Activated naive CD4-positive, alpha-beta T cell treated with anti-CD3 and anti-CD28 coated beads, Interleukin-2, amount 50 U/mL, for 24 hours (primary cell): ENCODE results near the gene PGS1.

Experiments used
- H3K27ac Mint-ChIP-seq: one replicate; pipeline ENCODE4 v1.8.0; 2021; ENCODE audit warnings: mild to moderate bottlenecking, mixed read lengths
- H3K27me3 Mint-ChIP-seq: one replicate; pipeline ENCODE4 v1.8.0; 2021; ENCODE audit warnings: mixed read lengths
- H3K36me3 Mint-ChIP-seq: one replicate; pipeline ENCODE4 v1.8.0; 2021; ENCODE audit warnings: mixed read lengths
- H3K4me1 Mint-ChIP-seq: one replicate; pipeline ENCODE4 v1.8.0; 2021; ENCODE audit warnings: mixed read lengths
- H3K4me3 Mint-ChIP-seq: one replicate; pipeline ENCODE4 v1.8.0; 2021; ENCODE audit warnings: mild to moderate bottlenecking, mixed read lengths
- H3K9me3 Mint-ChIP-seq: one replicate; pipeline ENCODE4 v1.8.0; 2021; ENCODE audit warnings: mixed read lengths

Gene PGS1

DNA sequence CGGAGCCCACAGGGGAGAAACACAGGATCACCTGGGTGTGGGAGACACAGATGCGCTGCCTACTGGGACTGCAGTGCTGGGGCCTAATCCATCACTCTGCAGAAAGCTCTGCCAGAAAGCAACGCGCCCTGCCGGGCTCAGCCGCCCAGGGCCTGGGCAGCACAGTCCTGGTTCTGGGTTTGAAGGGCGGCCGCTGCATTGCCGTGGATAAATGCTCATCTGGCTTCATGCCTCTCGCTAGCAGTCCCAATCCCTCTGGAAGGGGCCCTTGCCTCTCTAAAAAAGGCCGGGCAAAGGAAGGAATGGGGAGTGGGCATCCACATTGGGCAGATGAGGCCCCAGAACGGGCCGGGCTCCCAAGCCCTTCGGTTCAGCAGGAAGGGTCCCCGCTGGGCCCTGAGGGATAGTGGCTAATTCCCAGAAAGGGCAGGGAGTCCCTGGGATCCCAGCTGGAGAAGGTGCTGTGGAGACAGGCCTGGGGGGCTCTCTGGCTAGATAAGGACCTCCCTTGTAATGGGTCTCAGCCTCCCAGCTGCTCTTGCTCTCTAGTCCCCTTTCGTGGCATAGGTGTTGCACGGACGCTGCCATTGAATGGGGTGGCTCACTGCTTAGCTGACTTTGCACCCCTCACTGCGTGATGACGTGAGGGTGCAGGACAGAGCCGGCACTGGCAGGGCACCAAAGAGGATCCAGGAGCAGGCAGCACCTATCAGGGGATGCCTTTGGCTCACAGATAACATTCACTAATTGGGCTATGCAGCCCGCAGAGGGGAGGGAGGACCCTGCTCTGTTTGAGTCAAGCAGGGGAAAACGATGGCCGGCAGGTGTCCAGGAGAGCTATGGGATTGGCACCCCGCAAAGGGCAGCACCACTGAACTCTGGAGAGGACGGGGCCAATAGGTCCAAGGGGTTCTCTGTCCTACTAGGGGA lies 88.6 kb downstream of the PGS1 start:
- peak overlapping the region; percentile 1 for H3K27ac Mint-ChIP-seq
- H3K27me3 Mint-ChIP-seq: no peaks in the 10 kb centered on the region
- H3K9me3 Mint-ChIP-seq: no peaks in the 10 kb centered on the region
- no peaks in the 10 kb centered on the region for H3K4me1 Mint-ChIP-seq
- no peak overlapping the region for H3K4me3 Mint-ChIP-seq
- H3K36me3 Mint-ChIP-seq: no peaks in the 10 kb centered on the region

DNA sequence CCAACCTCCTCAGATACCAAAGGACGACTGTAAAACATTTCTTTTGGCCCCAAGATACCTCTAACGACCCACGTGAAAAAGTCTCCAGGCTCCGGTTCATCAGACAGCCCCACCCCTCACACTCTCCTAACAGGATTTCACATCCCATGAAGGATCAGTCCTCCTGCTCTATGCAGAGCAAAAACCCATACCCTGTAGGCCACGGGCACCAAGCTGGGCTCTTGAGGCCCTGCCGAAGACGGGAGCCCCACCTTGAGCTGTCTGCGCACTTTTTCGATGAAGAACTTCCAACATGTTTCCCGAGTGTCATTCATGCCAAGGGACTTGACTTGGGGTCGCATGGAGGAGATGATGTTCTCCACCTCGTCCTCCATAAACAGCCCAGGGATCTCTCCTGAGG lies 89.9 kb downstream of the PGS1 start:
- no peaks in the 10 kb centered on the region for H3K9me3 Mint-ChIP-seq
- no peaks in the 10 kb centered on the region for H3K4me1 Mint-ChIP-seq
- H3K27ac Mint-ChIP-seq: no peak overlapping the region
- H3K27me3 Mint-ChIP-seq: no peaks in the 10 kb centered on the region
- no peak overlapping the region for H3K4me3 Mint-ChIP-seq
- no peaks in the 10 kb centered on the region for H3K36me3 Mint-ChIP-seq

DNA sequence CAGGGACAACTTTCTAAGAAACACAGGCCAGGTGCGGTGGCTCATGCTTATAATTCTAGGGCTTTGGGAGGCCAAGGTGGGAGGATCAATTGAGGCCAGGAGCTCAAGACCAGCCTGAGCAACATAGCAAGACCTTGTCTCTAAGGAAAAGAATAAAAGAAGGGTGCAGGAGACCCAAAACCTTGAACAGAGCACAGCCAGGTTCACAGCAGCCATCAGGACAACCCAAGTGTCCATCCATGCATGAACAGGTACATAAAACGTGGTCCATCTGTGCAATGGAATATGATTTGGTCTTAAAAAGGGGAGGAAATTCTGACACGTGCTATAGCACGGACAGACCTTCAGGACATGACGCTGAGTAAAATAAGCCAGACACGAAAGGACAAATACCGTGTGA lies 91.0 kb downstream of the PGS1 start:
- Mint-ChIP-seq H3K4me3 (no peak overlapping the region), H3K27ac (no peak overlapping the region), H3K27me3 (no peaks in the 10 kb centered on the region), H3K36me3 (no peaks in the 10 kb centered on the region), H3K9me3 (no peaks in the 10 kb centered on the region), H3K4me1 (no peaks in the 10 kb centered on the region)

DNA sequence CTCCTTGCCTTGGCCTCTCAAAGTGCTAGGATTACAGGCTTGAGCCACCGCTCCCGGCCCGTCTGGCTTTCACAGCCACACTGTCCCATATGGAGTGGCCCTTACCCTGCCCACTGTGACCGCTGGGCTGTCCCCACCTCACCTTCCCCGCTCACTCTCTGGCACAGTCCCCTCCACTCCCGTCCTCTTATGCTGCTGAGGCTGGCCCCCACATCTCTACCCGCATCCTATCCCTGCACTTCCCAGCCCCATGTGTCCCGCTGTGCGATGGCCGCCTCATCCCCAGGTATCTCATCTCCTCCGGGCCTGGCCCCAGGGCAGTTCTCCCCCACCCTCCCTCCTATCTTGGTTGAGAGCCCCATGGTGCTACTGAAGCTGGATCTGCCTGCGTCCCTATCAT lies 93.2 kb downstream of the PGS1 start:
- H3K27me3 Mint-ChIP-seq: no peaks in the 10 kb centered on the region
- H3K4me1 Mint-ChIP-seq: no peaks in the 10 kb centered on the region
- peak overlapping the region; percentile 23 for H3K27ac Mint-ChIP-seq
- H3K36me3 Mint-ChIP-seq: no peaks in the 10 kb centered on the region
- no peaks in the 10 kb centered on the region for H3K9me3 Mint-ChIP-seq
- no peak overlapping the region for H3K4me3 Mint-ChIP-seq

DNA sequence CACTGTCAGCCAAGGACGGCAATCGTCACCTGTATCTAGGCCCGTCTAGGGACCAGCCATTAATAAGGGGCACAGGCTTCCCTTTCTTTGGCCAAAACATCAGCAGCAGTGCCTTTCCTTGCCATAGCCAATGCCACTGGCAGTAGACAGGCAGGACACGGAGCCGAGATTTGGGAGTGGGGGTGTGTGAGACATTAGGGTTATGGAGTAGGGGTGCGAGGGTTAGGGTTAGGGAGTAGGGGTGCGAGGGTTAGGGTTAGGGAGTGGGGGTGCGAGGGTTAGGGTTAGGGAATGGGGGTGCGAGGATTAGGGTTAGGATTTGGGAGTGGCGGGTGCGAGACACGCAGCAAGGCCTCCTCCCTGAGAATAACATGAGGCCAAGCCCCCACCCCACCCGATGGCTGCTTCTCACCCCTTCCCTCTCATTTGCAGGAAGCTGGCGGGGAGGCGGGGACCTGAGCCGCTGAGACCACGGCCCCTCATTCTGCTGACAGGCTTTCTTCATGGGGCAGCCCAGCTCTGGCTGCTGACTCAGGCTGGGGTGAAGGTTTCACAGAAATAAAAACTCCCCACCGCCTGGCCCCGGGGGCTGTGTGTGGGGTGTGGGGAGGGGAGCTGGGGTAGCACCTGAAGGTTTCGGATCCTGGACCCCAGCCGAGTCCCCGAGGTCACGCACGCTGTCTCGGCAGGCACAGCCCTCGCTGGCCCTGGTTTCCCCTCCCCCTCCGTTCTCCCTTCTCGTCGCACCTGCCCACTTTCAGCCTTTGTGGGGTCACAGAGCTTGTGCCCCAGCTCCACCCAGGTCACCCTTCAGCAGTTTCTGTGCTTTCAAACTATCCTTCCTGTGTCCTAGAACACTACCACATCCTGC lies 93.8 kb downstream of the PGS1 start:
- Mint-ChIP-seq H3K27ac (no peak overlapping the region), H3K4me1 (no peaks in the 10 kb centered on the region), H3K27me3 (no peaks in the 10 kb centered on the region), H3K36me3 (no peaks in the 10 kb centered on the region), H3K9me3 (no peaks in the 10 kb centered on the region), H3K4me3 (no peak overlapping the region)

DNA sequence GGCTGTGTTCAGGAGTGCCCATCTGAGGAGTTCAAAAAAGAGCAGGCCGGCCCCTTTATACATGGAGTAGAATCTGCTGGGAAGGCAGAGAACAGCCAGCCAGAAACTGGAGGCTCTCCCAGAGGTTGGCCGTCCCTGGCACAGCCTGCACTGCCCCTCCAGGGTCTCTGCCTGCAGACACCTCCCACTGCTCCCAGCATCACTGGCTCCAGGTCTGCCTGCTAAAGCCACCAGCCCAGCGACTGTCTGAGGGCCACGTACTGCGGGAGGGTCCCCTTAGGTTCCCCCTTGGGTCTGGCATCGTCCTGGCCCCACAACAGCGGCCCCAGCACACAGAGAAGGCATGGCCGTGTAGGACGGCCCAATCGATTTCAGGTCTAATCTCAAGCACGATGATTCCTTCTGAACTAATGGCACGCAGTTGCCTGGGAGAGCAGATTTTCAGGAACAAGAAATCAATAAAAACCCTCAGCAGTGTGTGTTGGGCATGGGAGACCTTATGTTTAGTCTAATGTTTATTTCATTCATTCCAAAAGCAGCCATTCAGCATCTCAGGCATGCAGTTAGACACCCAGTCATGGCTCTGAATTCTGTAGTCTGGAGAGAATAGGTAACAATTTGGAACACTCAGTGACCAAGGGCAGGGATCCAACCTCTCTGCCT lies 95.6 kb downstream of the PGS1 start:
- Mint-ChIP-seq H3K36me3 (no peaks in the 10 kb centered on the region), H3K4me3 (no peak overlapping the region), H3K27me3 (no peaks in the 10 kb centered on the region), H3K27ac (no peak overlapping the region), H3K9me3 (no peaks in the 10 kb centered on the region), H3K4me1 (no peaks in the 10 kb centered on the region)
